IPS DF 6.9 (cell line): ENCODE data around the gene ARMC7.
A peak's percentile ranks its signal among the peaks of the same experiment; 100 is the strongest.
"Not testable (repeated sequence)": the region's sequence is repeated elsewhere in the genome, so short reads cannot be mapped to it uniquely, and the experiment has no call there.

Experiments used
- DNase-seq: peaks from one replicate; pipeline ENCODE4 v3.0.0-alpha.2; 2013; ENCODE audit warnings: low read depth, low spot score
- H3K27ac ChIP-seq: one replicate; pipeline ENCODE4 v1.5.1; 2013; ENCODE audit warnings: low read length, control low read depth
- H3K27me3 ChIP-seq: 2 replicates; pipeline ENCODE4 v1.6.1; 2013; ENCODE audit warnings: mild to moderate bottlenecking, low read length; ENCODE audit not compliant: control insufficient read depth, insufficient read depth
- H3K36me3 ChIP-seq: 2 replicates; pipeline ENCODE4 v1.6.1; 2013; ENCODE audit warnings: low read length; ENCODE audit not compliant: control insufficient read depth, insufficient read depth
- H3K4me1 ChIP-seq: 2 replicates; pipeline ENCODE4 v1.6.1; 2013; ENCODE audit warnings: low read length; ENCODE audit not compliant: control insufficient read depth, insufficient read depth
- H3K4me3 ChIP-seq: 2 replicates; pipeline ENCODE4 v1.5.1; 2013; ENCODE audit warnings: mild to moderate bottlenecking, low read length
- H3K9me3 ChIP-seq: 2 replicates; pipeline ENCODE4 v1.6.1; 2013; ENCODE audit warnings: low read length, inconsistent platforms; ENCODE audit not compliant: control insufficient read depth, insufficient read depth
- WGBS: extraction: QIAGEN DNeasy Blood & Tissue Kit; methylation state at CpG from one replicate; pipeline ENCODE4 v1.1.7; 2013; ENCODE audit warnings: mixed read lengths, missing lambda C conversion rate; ENCODE audit not compliant: insufficient read length, insufficient coverage; 5-methylcytosine and 5-hydroxymethylcytosine counted together

Gene ARMC7

DNA sequence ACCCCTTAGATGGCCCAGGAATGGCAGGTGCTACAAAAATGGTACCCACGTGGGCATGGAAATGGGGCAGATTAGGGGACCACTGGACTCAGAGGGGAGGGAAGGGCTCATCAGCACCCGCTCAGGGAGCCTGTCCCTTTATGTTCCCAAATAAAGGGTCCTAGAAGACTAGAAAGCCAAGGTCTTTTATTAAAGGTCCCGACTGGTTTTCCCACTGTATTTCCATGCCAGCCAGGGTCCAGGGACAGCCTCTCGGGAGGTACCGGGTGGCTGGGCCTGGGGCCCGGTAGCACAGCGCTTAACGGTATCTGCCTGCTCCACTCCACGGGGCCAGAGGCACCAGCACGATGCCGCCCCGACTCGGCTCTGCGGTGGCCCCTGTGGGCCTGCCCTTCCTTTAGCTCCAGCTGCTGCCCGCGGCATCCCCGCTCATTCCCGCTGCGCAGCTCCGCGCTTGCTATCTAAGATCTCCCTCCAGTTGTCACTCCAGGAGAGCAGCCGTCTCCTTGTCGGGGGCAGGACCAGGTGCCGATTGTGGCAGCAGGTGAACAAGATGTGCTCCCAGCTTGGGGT is 20.4 kb downstream of the ARMC7 start:
- no peaks in the 10 kb centered on the region for H3K9me3 ChIP-seq
- peaks cover 1% of the 10 kb centered on the region; the same call in 1 of the 2 replicates for H3K4me1 ChIP-seq
- H3K27ac ChIP-seq, result no peak overlapping the region
- H3K36me3 ChIP-seq, result peaks cover 12% of the 10 kb centered on the region
- H3K27me3 ChIP-seq, result no peaks in the 10 kb centered on the region
- H3K4me3 ChIP-seq, result no peak overlapping the region; the same call in 1 of the 2 replicates
- no CpG with 5 or more reads among the region's 24 CpGs for WGBS
- no peak for DNase-seq

DNA sequence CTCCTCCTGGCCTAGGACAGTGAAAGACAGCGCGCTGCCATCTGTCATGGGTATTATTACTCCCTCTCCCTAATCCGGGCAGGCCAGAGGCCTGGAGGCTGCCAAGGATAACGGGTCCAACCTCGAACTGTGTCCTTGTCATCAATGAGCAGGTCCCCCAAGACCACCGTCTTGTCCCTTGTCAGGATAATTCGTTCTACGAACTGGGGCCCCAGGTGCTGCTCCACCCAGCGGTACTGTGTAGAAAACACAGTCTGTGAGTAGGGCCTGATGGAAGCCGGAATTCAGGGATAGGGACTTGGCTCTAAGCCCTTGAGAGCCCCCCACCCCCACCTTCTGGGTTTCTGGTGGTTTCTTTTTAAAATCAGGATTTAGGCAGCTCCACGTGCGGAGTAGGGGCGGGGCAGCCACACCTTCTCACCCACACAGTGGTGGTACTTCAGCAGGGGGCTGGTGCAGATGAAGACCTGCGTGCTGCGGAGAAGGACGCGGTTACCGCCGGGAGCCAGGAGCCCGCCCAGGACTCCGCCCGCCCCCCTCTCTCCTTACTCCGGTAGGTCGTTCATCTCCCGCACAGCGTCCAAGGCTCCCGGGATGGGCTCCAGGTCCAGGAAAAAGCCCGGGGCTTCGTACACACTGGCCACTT is 21.0 kb downstream of the ARMC7 start:
- DNase-seq, result no peak
- WGBS, result no CpG with 5 or more reads among the region's 29 CpGs
- H3K36me3 ChIP-seq, result peaks cover 12% of the 10 kb centered on the region
- no peak overlapping the region for H3K27ac ChIP-seq
- no peaks in the 10 kb centered on the region for H3K9me3 ChIP-seq
- H3K4me3 ChIP-seq, result peak overlapping the region; percentile 75
- H3K27me3 ChIP-seq, result no peaks in the 10 kb centered on the region
- peaks cover under 1% of the 10 kb centered on the region; the same call in 1 of the 2 replicates for H3K4me1 ChIP-seq

DNA sequence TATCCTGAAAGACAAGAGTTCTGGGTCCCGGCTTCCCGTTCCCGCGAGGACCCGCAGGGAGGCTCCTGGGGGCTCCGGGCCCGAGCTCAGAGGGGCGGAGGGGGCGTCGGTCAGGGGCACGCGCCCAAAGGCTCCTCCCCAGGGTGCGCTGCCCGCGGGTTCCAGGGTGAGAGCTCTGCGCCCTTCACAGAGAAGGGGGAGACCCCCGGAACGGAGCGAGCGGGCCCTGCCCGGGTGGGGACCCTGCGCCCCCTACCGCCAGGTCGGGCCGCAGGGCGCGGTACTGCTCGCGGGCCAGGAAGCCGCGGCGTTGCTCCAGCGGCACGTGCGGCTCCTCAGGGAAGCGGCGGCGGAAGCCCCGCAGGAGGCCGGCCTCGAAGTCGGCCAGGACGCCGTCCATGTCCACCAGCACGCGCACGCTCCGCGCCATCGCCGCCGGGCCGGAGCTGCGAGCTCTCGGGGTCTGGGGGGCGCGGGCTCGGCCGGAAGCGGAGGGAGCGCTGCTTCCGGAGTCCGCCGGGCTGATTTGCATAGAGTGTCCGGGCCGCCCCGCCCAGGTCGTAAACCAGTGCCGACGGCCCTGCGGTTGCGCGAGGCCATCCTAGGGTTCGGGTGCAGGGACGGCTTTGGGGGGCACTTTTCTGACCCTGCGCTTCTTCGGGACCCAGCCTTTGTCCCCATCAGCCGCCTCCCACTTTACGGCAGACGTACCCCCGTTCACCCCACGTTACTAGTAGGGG is 21.7 kb downstream of the ARMC7 start, which contains the start of gene NT5C:
Gene NT5C (minus strand): TSS at position 465 of the 740 bp plus-strand sequence. CDS start 35 bp downstream, at position 430.
- H3K36me3 ChIP-seq, result peaks cover 15% of the 10 kb centered on the region
- no peak within 1 kb of the TSS for H3K27ac ChIP-seq
- no CpG with 5 or more reads among the region's 82 CpGs for WGBS
- H3K4me3 ChIP-seq, result peak within 1 kb of the TSS; percentile 75
- H3K4me1 ChIP-seq, result no peaks in the 10 kb centered on the region; the same call in 1 of the 2 replicates
- H3K27me3 ChIP-seq, result no peaks in the 10 kb centered on the region
- H3K9me3 ChIP-seq, result no peaks in the 10 kb centered on the region
- DNase-seq, result no peak

DNA sequence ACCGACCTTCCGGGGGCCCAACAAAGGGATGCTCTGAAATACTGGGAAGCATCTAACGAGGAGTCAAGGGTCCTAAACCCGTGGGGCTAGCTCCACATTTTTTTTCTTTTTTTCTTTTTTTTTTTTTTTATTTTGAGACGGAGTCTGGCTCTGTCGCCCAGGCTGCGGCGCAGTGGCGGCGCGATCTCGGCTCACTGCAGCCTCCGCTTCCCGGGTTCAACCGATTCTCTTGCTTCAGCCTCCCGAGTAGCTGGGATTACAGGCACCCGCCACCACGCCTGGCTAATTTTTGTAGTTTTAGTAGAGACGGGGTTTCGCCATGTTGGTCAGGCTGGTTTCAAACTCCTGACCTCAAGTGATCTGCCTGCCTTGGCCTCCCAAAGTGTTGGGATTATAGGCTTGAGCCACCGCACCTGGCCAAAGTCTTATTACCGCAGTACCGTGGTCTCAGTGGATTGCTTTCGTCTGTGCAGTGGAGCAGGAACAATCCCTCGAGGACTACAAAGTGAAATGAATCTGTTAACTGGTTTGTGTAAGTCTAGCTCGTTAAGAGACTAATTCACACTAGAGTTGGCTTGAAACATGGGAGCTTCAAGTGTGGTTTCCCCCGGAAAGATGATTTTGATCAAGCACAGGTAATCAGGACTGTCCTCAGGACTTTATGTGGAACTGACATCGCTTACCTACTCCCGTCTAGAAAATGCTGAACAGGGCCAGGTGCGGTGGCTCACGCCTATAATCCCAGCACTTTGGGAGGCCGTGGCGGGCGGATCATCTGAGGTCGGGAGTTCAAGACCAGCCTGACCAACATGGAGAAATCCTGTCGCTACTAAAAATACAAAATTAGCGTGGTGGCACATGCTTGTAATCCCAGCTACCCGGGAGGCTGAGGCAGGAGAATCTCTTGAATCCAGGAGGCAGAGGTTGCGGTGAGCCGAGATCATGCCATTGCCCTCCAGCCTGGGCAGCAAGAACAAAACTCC is 22.5 kb downstream of the ARMC7 start:
- peaks cover 15% of the 10 kb centered on the region for H3K36me3 ChIP-seq
- not testable (repeated sequence) for H3K4me1 ChIP-seq

DNA sequence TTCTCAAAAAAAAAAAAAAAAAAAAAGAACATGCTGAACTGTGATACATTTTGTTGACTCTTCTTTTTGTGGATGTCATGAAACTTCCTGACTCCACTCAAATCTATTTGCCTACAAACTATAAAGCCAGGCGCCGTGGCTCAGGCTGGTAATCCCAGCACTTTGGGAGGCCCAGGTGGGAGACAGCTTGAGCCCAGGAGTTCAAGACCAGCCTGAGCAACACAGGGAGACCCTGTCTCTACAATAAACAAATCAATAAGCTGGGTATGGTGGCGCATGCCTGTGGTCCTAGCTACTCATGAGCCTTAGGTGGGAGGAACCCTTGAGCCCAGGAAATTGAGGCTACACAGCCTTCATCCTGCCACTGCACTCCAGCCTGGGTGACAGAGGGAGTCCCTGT is 23.2 kb downstream of the ARMC7 start:
- Histone ChIP-seq H3K27me3 (no peaks in the 10 kb centered on the region), H3K36me3 (peaks cover 18% of the 10 kb centered on the region), H3K4me3 (no peak overlapping the region), H3K9me3 (no peaks in the 10 kb centered on the region), H3K4me1 (no peaks in the 10 kb centered on the region; the same call in 1 of the 2 replicates), H3K27ac (no peak overlapping the region)
- DNase-seq, result no peak
- WGBS, result no CpG with 5 or more reads among the region's 3 CpGs

More for the DNA sequence above, 22.5 kb downstream of the ARMC7 start:
- H3K27ac ChIP-seq, DNase-seq, H3K27me3 ChIP-seq, H3K9me3 ChIP-seq: not testable (repeated sequence)
- peak overlapping the region; percentile 75; the same call in 1 of the 2 replicates for H3K4me3 ChIP-seq
- WGBS, result no CpG with 5 or more reads among the region's 40 CpGs

DNA sequence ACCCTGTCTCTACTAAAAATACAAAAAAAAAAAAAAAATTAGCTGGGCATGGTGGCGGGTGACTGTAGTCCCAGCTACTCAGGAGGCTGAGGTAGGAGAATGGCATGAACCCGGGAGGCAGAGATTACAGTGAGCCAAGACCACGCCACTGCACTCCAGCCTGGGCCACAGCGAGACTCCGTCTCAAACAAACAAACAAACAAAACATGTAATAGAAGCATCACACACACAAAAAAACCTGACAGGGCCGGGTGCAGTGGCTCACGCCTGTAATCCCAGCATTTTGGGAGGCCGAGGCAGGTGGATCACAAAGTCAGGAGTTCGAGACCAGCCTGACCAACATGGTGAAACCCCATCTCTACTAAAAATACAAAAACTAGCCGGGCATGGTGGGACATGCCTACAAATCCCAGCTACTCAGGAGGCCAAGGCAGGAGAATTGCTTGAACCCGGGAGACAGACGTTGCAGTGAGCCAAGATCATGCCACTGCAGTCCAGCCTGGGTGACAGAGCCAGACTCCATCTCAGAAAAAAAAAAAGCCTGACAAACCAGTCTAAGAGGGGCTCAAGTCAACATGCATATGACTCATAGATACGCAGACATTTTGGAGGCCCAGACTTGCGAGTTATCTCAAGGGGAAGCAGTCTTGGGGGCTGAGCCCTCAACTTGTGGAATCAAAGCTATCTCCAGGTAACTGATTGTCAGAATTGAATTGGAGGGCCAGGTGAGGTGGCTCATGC is 24.0 kb downstream of the ARMC7 start:
- H3K36me3 ChIP-seq, result peaks cover 20% of the 10 kb centered on the region
- WGBS, result no CpG with 5 or more reads among the region's 14 CpGs
- H3K9me3 ChIP-seq, H3K27me3 ChIP-seq, DNase-seq, H3K27ac ChIP-seq, H3K4me3 ChIP-seq, H3K4me1 ChIP-seq: not testable (repeated sequence)

DNA sequence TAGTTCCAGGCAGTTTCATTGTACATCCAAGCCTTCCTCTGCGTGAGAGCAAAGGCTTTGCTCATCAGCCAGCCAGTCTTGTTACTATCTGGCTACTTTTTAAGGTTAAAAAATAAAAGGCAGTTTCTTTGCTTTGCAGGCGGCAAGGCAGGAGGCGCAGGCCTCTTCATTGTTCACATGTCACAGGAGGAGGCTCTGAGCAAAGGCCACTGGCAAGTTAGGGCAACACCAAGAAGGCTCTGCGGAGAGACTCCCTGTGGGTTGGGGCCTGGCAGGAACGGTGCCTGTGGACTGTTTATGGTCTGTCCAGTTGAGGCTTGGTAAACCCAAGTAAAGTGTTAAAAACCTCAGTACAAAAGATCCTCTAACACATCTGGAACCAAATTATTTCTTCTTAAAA is 25.7 kb downstream of the ARMC7 start:
- Histone ChIP-seq H3K36me3 (peaks cover 13% of the 10 kb centered on the region; the same call in 1 of the 2 replicates), H3K4me3 (no peak overlapping the region), H3K27me3 (no peaks in the 10 kb centered on the region), H3K9me3 (no peaks in the 10 kb centered on the region), H3K27ac (no peak overlapping the region), H3K4me1 (no peaks in the 10 kb centered on the region)
- no CpG with 5 or more reads among the region's 5 CpGs for WGBS
- DNase-seq, result no peak

DNA sequence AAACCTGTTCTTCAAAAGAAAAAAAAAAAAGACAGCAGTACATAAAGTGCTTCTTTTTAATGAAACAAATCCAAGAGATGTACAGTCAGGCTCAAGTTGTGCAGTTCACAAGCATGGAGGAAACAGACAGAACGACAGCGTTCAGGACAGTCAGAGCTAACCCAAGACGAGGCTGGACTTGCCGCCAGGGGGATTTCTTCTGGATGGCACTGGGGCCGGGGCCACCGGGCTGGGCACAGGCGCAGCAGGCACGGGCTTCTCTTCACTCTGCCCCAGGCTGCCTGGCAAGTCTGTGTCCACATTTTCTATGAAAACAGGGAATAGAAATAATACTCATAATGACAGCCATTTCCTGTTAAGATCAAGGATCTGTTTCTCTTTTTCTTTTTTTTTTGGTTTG is 26.2 kb downstream of the ARMC7 start:
- no peak overlapping the region for H3K27ac ChIP-seq
- no peak for DNase-seq
- H3K4me1 ChIP-seq, result no peaks in the 10 kb centered on the region
- H3K27me3 ChIP-seq, result no peaks in the 10 kb centered on the region
- H3K9me3 ChIP-seq, result no peaks in the 10 kb centered on the region
- H3K4me3 ChIP-seq, result no peak overlapping the region
- no CpG with 5 or more reads among the region's 8 CpGs for WGBS
- H3K36me3 ChIP-seq, result peaks cover 17% of the 10 kb centered on the region; the same call in 1 of the 2 replicates

DNA sequence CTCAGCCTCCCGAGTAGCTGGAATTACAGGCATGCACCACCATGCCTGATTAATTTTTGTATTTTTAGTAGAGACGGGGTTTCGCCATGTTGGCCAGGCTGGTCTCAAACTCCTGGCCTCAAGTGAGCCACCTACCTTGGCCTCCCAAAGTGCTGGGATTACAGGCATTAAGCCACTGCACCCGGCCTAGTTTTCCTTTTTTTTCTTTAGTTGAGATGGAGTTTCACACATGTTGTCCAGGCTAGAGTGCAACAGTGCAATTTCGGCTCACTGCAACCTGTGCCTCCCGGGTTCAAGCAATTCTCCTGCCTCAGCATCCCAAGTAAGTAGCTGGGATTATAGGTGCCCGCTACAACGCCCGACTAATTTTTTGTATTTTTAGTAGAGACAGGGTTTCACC is 28.0 kb downstream of the ARMC7 start:
- H3K4me3 ChIP-seq, H3K27me3 ChIP-seq, DNase-seq, H3K27ac ChIP-seq, H3K9me3 ChIP-seq, H3K4me1 ChIP-seq: not testable (repeated sequence)
- H3K36me3 ChIP-seq, result peaks cover 20% of the 10 kb centered on the region; the same call in 1 of the 2 replicates
- no CpG with 5 or more reads among the region's 9 CpGs for WGBS
